Stimulated activated naive B cell treated with anti-CD40 and anti-IgM and Interleukin-4, amounts not matched to agents 10 μg/mL and 1 μg/mL and 100 μg/mL, for 72 hours (primary cell): ENCODE measurements around the gene STK10.

Experiments
- ATAC-seq, 2 donors: fragments of 150-1000 bp; cut with Tn5 transposase; replicated peaks; 2 replicates each; pipeline ENCODE4 v1.10.0; 2021; ENCODE audit warnings: moderate library complexity in 1 of 2
- DNase-seq: peaks from one replicate; pipeline ENCODE4 v3.0.0; 2021
- H3K27ac Mint-ChIP-seq: one replicate; pipeline ENCODE4 v1.8.0; 2022; ENCODE audit warnings: mild to moderate bottlenecking, mixed read lengths
- H3K27me3 Mint-ChIP-seq, 2 donors: one replicate each; pipeline ENCODE4 v1.8.0; 2022; ENCODE audit warnings: mixed read lengths in 2 of 2
- H3K36me3 Mint-ChIP-seq, 2 donors: one replicate each; pipeline ENCODE4 v1.8.0; 2022; ENCODE audit warnings: mixed read lengths in 2 of 2, mild to moderate bottlenecking in 1 of 2
- H3K4me1 Mint-ChIP-seq, 2 donors: one replicate each; pipeline ENCODE4 v1.8.0; 2022; ENCODE audit warnings: mixed read lengths in 2 of 2, mild to moderate bottlenecking in 1 of 2
- H3K4me3 Mint-ChIP-seq, 2 donors: one replicate each; pipeline ENCODE4 v1.8.0; 2022; ENCODE audit warnings: mild to moderate bottlenecking in 2 of 2, mixed read lengths in 2 of 2, moderate library complexity in 1 of 2
- H3K9me3 Mint-ChIP-seq, 2 donors: one replicate each; pipeline ENCODE4 v1.8.0; 2022; ENCODE audit warnings: mixed read lengths in 2 of 2, mild to moderate bottlenecking in 1 of 2

The STK10 gene

GRCh38 chr5:172188033-172188892 lies at the start of gene STK10:
STK10 (minus strand) TSS chr5:172188224; CDS start chr5:172188042, 182 bp downstream.
- peak; percentile 95 for DNase-seq
- Mint-ChIP-seq H3K4me1 (peaks cover 25 to 35% of the 10 kb centered on the region in 2 donors), H3K4me3 (peak within 1 kb of the TSS; percentile 94 to 98), H3K27me3 (no peaks in the 10 kb centered on the region), H3K9me3 (no peaks in the 10 kb centered on the region), H3K27ac (peak within 1 kb of the TSS; percentile 98), H3K36me3 (peaks cover 25 to 39% of the 10 kb centered on the region in 2 donors)
- ATAC-seq = peak; percentile 73 to 82

GRCh38 chr5:172235827-172236736 lies 48.1 kb upstream of the STK10 start:
- H3K27ac Mint-ChIP-seq = peak overlapping the region; percentile 87

GRCh38 chr5:172235132-172235780 lies 47.2 kb upstream of the STK10 start:
- peaks cover 34 to 57% of the 10 kb centered on the region in 2 donors for H3K4me1 Mint-ChIP-seq

More at GRCh38 chr5:172235827-172236736, 48.1 kb upstream of the STK10 start:
- no peaks in the 10 kb centered on the region for H3K27me3 Mint-ChIP-seq
- DNase-seq (no peak), ATAC-seq (no peak)
- peaks cover 4 to 8% of the 10 kb centered on the region in 2 donors for H3K9me3 Mint-ChIP-seq
- peaks cover 36 to 41% of the 10 kb centered on the region in 2 donors for H3K36me3 Mint-ChIP-seq
- H3K4me1 Mint-ChIP-seq = peaks cover 34 to 56% of the 10 kb centered on the region in 2 donors
- H3K4me3 Mint-ChIP-seq = peak overlapping the region; percentile 43 to 64

GRCh38 chr5:172234031-172234430 lies 46.0 kb upstream of the STK10 start:
- Mint-ChIP-seq H3K27ac (peak overlapping the region; percentile 87), H3K9me3 (peaks cover 4 to 8% of the 10 kb centered on the region in 2 donors), H3K36me3 (peaks cover 36 to 48% of the 10 kb centered on the region in 2 donors), H3K4me1 (peaks cover 33 to 56% of the 10 kb centered on the region in 2 donors), H3K4me3 (no peak overlapping the region), H3K27me3 (no peaks in the 10 kb centered on the region)
- ATAC-seq = no peak
- no peak for DNase-seq

More at GRCh38 chr5:172235132-172235780, 47.2 kb upstream of the STK10 start:
- Mint-ChIP-seq H3K4me3 (peak overlapping the region; percentile 43 to 64), H3K9me3 (peaks cover 4 to 8% of the 10 kb centered on the region in 2 donors), H3K27me3 (no peaks in the 10 kb centered on the region), H3K27ac (peak overlapping the region; percentile 87), H3K36me3 (peaks cover 38 to 47% of the 10 kb centered on the region in 2 donors)
- peak; percentile 88 to 91 for ATAC-seq
- DNase-seq = no peak

- Mint-ChIP-seq H3K9me3 (no peaks in the 10 kb centered on the region), H3K27me3 (no peaks in the 10 kb centered on the region), H3K4me3 (no peak overlapping the region), H3K36me3 (peaks cover 33 to 44% of the 10 kb centered on the region in 2 donors), H3K4me1 (peaks cover 16 to 31% of the 10 kb centered on the region in 2 donors), H3K27ac (no peak overlapping the region)
- no peak for DNase-seq
- peak; percentile 74 to 75 for ATAC-seq
Measured at GRCh38 chr5:172229904-172230303, 41.9 kb upstream of the STK10 start.

- peaks cover 25 to 45% of the 10 kb centered on the region in 2 donors for H3K36me3 Mint-ChIP-seq
- no peak for DNase-seq
- H3K27me3 Mint-ChIP-seq = no peaks in the 10 kb centered on the region
- no peak overlapping the region for H3K4me3 Mint-ChIP-seq
- no peak overlapping the region for H3K27ac Mint-ChIP-seq
- no peak for ATAC-seq
- peaks cover 19 to 36% of the 10 kb centered on the region in 2 donors for H3K4me1 Mint-ChIP-seq
- peaks cover 2 to 4% of the 10 kb centered on the region in 2 donors for H3K9me3 Mint-ChIP-seq
Measured at GRCh38 chr5:172224996-172225395, 37.0 kb upstream of the STK10 start.

- Mint-ChIP-seq H3K4me3 (peak overlapping the region; percentile 29 to 61), H3K27me3 (no peaks in the 10 kb centered on the region), H3K27ac (peak overlapping the region; percentile 60), H3K36me3 (peaks cover 31 to 52% of the 10 kb centered on the region in 2 donors), H3K4me1 (peaks cover 16 to 33% of the 10 kb centered on the region in 2 donors), H3K9me3 (peaks cover 4 to 11% of the 10 kb centered on the region in 2 donors)
- DNase-seq = peak; percentile 58
- peak; percentile 91 to 93 for ATAC-seq
Measured at GRCh38 chr5:172223901-172224873, 36.2 kb upstream of the STK10 start.

- Mint-ChIP-seq H3K27me3 (no peaks in the 10 kb centered on the region), H3K36me3 (peaks cover 51 to 70% of the 10 kb centered on the region in 2 donors)
Measured at GRCh38 chr5:172219296-172219695, 31.3 kb upstream of the STK10 start.

GRCh38 chr5:172216345-172216744 lies 28.3 kb upstream of the STK10 start:
- H3K9me3 Mint-ChIP-seq = peaks cover 2 to 7% of the 10 kb centered on the region in 2 donors
- H3K27ac Mint-ChIP-seq = no peak overlapping the region
- no peaks in the 10 kb centered on the region for H3K27me3 Mint-ChIP-seq
- no peak overlapping the region for H3K4me3 Mint-ChIP-seq
- H3K4me1 Mint-ChIP-seq = peaks cover 0 to 13% of the 10 kb centered on the region in 2 donors
- DNase-seq (no peak), ATAC-seq (no peak)
- peaks cover 47 to 57% of the 10 kb centered on the region in 2 donors for H3K36me3 Mint-ChIP-seq

More at GRCh38 chr5:172219296-172219695, 31.3 kb upstream of the STK10 start:
- peaks cover 9 to 31% of the 10 kb centered on the region in 2 donors for H3K4me1 Mint-ChIP-seq
- H3K9me3 Mint-ChIP-seq = peaks cover 4 to 11% of the 10 kb centered on the region in 2 donors
- ATAC-seq (no peak), DNase-seq (no peak)
- no peak overlapping the region for H3K27ac Mint-ChIP-seq
- H3K4me3 Mint-ChIP-seq = no peak overlapping the region

- Mint-ChIP-seq H3K4me1 (peaks cover 0 to 13% of the 10 kb centered on the region in 2 donors), H3K36me3 (peaks cover 37 to 47% of the 10 kb centered on the region in 2 donors), H3K27ac (no peak overlapping the region)
Measured at GRCh38 chr5:172213126-172213525, 25.1 kb upstream of the STK10 start.

GRCh38 chr5:172211676-172212075 lies 23.7 kb upstream of the STK10 start:
- no peak for ATAC-seq
- no peaks in the 10 kb centered on the region for H3K9me3 Mint-ChIP-seq
- no peaks in the 10 kb centered on the region for H3K27me3 Mint-ChIP-seq
- H3K4me3 Mint-ChIP-seq = no peak overlapping the region
- DNase-seq = no peak
- peak overlapping the region; percentile 11 for H3K27ac Mint-ChIP-seq
- peaks cover 0 to 21% of the 10 kb centered on the region in 2 donors for H3K4me1 Mint-ChIP-seq
- H3K36me3 Mint-ChIP-seq = peaks cover 32 to 47% of the 10 kb centered on the region in 2 donors

More at GRCh38 chr5:172213126-172213525, 25.1 kb upstream of the STK10 start:
- DNase-seq = no peak
- Mint-ChIP-seq H3K4me3 (no peak overlapping the region), H3K27me3 (no peaks in the 10 kb centered on the region), H3K9me3 (no peaks in the 10 kb centered on the region)
- ATAC-seq = no peak

- peaks cover 22 to 38% of the 10 kb centered on the region in 2 donors for H3K36me3 Mint-ChIP-seq
- peaks cover 0 to 13% of the 10 kb centered on the region in 2 donors for H3K4me1 Mint-ChIP-seq
- no peak overlapping the region for H3K4me3 Mint-ChIP-seq
- no peak for ATAC-seq
- no peak overlapping the region for H3K27ac Mint-ChIP-seq
- H3K9me3 Mint-ChIP-seq = no peaks in the 10 kb centered on the region
- H3K27me3 Mint-ChIP-seq = no peaks in the 10 kb centered on the region
- DNase-seq = no peak
Measured at GRCh38 chr5:172209714-172210113, 21.7 kb upstream of the STK10 start.
